GM19324 (cell line): ENCODE measurements around the gene SPAG16.
"Not testable (repeated sequence)": the region's sequence is repeated elsewhere in the genome, so short reads cannot be mapped to it uniquely, and the experiment has no call there.

ENCODE experiments used
- ATAC-seq: cut with Tn5 transposase; IDR thresholded peaks from one replicate; pipeline ENCODE4 v1.9.1; 2021; ENCODE audit warnings: mild to moderate bottlenecking, moderate library complexity; ENCODE audit not compliant: unreplicated experiment, low FRiP score

Gene SPAG16

DNA sequence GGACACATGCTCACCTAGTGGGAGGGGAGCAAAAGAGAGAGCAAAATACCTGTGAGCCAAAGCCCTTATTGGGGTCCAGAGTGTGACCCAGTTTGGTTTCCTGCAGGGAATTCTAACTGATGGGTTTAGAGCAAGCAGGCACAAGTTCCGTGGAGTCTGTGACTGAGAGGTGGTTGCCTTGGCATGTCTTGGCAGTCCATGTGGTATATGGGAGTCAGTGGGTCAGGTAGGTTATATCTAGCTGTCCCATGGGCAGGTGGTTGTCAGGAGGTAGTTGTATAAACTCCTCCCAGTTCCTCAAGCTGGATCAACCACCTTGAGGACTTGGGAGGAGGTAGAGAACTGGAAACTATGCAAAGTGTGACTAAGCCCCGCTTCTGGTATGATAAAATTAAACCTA is 673.8 kb downstream of the SPAG16 start:
- ATAC-seq, result no peak

DNA sequence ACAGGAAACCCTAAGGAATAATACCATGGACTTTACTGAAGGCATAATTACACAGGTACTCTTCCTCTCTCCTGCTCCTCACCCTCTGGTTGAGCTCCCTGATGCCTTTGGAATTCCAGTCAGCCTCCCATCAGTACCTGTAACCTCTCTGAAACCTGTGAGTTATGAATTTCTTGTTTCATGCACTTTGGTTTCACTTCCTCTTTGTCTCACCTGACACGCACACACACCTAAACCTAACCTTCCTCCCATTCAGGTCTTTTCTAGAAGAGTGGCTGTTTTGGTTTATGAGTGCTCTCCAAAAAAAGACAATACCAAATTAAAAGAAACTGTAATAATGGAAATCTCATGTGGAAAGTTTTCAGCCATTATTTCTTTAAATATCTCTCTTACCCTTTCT is 675.3 kb downstream of the SPAG16 start:
- no peak for ATAC-seq

DNA sequence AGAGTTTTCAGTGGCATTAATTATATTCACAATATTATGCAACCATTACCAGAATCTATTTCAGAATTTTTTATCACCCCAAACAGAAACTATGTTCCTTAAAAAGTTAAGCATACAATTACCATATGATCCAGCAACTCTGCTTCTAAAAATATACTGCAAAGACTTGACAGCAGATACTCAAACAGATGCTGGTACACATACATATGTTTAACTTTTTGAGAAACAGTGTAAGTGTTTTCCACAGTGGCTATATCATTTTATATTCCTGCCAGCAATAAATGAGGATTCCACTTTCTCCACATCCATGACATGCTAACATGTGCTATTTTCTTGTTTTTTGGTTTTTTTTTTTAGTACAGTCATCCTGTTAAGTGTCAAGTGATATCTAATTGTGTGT is 687.3 kb downstream of the SPAG16 start:
- no peak for ATAC-seq

DNA sequence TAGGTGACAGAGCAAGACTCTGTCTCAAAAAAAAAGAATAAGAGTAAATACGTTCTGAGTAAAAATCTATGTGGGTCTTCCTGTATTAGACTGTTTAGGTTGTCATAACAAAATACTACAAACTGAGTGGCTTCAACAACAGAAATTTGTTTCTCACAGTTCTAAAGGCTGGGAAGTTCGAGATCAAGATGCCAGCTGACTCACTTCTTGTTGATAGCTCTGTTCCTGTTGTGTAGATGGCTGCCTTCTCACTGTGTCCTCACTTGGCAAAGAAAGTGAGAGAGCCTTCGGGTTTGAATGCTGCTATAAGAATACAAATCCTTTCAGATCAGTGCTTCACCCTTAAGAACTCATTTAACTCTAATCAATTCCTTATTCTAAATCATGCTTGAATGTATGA is 696.6 kb downstream of the SPAG16 start:
- no peak for ATAC-seq

DNA sequence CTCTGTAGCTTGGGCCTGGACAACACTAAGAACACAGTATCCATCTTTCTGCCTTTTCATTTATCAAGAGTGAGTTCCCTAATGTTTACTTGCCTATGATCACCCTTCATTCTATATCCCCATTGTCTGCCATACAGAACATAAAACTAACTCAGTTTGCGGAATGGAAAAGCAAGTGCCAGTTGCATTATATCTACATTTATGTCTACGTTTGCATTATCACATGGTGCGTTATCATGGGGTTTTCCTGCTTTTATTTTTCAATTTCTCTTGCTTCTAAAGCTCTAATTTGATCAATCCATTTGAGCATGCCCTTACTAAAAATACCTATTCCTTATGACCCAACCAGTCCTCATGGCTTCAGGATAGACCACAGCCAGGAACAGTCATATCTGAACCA is 704.9 kb downstream of the SPAG16 start:
- no peak for ATAC-seq

DNA sequence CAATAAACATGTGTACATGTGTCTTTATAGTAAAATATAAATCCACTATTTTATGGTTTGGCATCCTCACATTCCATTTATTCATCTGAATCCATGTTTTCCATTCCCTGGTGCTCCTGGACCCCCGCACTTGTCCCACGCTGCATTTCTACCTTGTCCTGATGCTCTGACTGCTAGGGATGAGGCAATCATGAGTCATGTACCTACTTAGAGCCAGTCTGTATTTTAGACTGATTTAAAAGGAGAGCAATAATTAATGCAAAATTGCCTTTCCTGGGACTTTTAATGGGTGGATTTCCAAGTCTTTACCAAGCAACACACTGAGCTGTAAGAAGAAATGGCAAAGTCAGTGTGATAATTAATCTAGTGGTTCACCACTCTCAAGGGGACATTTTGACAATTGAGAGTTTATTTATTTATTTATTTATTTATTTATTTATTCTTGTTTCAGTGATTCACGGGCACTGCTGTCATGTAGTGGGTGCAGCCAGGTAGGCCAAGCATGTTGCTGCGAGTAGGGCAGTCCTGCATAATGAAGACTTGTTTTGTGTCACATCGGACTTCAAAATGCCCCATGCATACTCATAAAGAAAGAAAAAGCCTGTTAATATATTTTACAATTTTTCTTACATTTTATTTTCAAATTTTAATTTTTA is 707.3 kb downstream of the SPAG16 start:
- no peak for ATAC-seq

DNA sequence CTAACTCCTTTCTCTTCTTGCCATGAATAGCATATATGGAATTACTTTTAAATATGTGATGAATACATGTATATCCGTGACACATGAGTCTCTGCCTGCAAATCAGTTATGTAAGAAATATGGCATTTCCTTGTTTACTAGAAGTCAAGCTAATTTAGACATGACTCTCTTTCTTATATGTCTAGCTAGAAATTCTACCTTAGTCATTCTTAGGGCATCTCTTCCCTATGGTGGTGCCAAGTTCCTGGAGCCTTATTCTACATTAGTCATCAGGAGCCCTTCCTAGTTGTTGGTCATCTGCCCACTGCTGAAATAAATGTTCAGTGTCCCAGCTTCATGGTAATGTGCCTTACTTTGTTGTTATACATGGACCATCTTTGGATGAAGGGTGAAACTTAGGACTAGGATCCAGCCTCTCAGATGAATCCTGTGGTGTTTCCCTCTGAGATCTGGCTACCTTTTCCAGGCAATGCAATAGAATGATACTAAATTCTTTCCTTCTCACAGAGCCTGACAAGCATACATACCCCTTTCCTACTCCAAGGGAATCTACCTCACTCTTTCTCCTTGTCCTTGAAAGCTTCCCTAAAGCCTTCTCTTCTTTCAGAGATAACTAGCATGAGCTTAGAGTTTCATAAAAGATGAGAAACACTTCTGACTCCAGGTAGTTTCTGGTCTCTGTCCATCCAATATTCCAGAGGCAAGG is 711.3 kb downstream of the SPAG16 start:
- ATAC-seq, result no peak

DNA sequence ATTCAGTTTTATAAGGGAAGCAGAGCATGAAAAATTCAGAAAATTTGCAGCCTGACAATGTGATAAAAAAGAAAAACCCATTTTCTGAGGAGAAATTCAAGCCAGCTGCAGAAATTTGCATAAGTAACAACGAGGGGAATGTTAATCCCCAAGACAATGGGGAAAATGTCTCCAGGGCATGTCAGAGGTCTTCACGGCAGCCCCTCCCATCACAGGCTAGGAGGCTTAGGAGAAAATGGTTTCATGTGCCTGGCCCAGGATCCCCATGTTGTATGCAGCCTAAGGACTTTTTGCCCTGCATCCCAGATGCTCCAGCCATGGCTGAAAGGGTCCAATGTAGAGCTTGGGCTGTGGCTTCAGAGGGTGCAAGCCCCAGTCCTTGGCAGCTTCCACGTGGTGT is 714.7 kb downstream of the SPAG16 start:
- not testable (repeated sequence) for ATAC-seq

DNA sequence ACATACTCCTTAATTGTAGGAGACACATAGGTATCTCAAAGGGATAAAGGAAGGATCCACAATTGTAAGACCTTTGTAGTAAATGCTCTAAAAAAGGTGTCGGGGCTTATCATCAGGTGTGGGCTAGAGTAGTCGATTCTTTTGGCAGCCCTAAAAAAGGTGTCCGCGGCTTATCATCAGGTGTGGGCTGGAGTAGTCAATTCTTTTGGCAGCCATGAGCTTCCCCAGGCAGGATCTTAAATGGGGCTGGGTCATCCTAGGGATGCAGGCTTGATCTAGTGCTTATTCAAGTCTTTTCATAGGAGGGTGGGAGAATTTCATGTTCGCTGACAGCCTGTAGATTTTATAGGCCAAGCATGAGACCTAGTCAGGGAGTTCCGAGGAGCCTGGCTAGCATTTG is 720.2 kb downstream of the SPAG16 start:
- ATAC-seq, result no peak

DNA sequence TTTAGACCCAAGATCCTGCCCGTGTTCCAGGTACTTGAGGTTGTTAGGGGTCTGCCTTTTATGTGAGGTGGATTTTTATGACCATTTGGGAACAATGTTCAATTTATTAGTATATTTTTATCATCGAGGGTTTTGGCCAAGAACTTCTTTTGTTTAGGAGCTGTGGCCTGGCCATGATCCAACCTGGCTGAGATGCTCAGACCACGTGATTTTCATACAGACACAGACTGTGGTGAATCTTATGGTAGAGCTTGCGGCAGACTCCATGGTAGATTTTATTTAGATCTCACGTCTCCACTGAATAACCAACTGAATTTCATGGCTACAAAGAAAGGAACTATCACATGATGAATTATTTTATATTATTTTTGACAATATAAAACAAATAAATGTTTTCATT is 721.1 kb downstream of the SPAG16 start:
- ATAC-seq, result no peak

DNA sequence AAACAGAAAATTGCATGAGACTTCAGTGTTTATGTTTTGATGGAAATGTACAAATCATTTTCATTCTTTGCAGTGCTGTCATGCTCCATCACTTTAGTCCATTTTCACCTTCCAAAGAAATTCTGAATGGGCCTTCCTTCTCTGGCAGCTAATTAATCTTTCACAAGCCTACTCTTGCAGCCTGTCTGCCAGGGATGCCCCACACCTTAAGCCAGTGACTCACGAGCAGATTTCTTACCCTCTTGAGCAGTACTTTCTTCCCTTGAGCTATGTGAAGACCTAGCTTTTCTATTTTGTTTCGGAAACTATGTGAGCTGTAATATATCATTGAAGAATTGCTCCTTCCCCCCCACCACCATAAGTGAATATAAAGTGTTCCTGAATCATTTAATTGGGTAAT is 722.3 kb downstream of the SPAG16 start:
- no peak for ATAC-seq

DNA sequence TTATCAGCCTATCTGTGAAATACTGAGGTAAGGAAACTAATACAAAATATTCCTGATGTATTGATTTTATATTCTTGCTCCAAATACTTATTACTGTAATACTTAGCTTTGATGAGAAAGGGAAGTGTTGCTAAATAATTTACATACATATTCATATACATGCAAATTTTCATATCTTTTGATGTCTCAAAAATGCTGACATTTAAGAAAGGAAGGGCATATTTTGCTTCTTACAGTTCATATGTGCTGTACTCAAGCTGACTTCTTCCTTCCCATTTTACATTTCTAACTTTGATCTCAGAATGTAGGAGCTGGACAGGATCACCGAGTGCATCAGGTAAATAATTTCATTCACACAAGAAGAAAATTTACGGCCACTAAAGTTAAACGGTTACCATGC is 727.4 kb downstream of the SPAG16 start:
- ATAC-seq, result no peak

DNA sequence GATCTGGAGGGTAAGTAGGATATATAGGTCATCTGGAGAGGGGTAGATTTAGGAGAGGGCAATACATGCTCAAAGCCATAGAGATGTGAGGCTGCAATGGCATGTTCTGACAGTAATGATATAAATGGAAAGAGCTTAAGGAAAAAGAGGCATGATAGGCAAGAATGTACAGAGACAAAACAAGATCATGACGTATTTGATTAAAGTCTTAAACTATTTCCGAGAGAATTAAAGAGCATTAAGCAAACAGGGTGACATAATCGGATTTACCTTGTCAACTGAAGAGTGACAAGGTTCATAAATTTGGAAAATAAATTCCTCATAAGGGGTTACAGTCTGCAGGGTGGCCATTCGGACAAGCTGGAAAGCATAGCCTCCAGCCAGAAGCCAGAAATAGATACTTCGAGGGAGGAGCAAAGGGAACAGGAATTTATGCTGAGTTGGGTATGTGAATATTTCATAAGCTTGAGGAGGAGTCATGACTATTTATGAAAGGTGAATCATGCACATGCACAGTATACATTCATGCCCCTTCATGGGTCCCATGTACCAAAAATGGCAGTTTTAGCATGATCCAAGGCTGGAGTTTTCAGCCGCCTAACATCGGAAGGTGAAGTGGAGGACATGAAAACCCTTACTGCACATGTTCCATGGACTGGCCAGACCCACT is 730.4 kb downstream of the SPAG16 start:
- ATAC-seq, result no peak

DNA sequence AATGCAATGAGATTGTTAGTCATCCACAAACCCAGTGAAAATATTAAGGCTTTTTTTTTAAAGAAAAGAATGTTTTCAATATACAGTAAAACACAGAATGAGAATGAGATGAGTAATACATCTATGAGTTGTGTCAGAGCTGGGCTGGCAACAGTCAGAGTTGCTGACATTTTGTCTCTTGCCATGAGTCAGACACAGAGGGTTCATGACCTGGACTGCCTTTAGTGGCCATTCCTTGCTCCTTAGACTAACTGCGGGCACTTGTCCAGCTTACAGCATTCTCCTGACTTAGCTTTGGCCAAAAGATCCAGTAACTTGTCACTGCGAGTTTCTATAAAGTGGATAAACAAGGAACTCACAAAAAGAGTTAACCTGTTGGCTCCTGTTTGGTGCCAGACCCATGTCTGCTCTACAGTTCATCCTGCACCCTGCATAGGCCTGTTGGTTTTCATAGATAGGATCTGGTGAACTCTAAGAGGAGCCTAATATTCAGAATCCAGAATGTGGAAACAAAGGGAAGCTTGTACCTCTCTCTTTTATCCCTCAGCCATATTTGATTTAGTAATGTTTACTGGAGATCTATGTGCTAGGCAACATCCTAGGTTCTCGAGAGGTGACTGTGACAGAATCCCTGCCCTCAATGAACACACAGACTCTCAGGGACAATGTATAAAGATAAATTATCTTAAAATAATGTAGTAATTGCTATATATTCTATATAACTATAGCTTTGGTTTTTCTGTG is 735.1 kb downstream of the SPAG16 start:
- no peak for ATAC-seq

DNA sequence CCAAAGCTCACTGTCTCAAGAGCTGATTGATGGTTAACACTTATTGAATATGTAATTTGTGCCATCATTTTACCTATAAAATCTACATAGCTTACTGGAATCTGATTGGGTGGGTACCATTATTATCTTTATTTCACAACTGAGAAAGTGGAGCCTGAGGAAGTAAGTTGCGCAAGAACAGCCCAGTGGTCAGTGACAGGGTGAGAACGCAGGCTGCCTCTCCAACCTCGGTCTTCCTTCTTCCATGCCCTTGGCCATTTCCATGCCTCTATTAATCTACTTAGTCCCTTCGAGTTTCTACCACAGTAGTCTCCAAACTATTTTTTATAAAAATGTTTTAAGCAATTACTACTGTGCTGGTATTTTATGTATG is 735.7 kb downstream of the SPAG16 start:
- no peak for ATAC-seq

DNA sequence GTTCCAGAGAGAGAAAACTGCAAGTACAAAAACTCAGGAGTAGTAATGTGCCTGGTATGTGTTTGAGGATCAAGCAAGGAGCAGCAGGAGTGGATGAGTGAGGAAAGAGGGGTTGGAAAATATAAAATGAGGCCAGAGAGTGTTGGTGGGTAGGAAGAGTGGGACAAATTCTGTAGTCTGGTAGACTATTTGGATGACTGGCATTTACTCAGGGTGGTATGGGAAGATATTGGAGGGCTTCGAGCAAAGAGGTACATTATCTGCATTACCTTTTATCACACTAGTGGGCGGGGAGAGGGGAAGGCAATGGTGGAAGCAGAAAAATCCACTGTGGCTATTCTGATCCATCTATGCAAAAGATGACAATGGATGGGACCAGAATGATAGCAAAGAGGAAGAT is 744.9 kb downstream of the SPAG16 start:
- ATAC-seq, result no peak

DNA sequence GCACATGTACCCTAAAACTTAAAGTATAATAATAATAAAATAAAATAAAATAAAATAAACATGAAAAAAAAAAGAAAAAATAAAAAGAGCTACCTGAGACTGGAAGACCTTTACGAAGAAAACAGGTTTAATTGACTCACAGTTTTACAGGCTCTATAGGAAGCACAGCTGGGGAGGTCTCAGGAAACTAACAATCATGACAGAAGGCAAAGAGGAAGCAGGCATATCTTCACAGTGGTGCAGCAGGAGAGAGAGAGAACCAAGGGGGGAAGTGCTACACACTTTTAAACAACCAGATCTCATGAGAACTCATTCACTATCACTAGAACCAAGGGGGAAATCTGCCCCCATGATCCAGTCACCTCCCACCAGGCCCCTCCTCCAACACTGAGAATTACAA is 747.3 kb downstream of the SPAG16 start:
- ATAC-seq, result no peak

DNA sequence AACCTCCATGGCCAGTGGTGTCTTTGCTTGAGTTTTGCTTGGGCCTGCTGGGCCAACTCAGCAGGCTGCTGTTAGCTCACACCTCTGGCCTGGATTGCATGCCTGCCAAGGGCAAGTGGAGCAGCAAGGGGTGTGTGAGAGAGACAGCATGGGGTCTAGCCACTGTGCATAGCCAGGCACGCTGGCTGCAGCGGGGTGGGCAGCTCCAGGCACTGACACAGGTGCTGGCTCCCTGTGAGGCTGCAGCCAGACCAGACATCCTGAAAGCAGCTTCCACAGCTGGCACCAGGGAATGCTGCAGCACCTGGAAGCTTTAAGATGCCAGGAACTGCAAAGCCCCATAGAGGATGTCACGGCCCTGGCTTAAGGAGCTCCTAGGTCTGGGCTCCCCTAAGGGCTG is 750.2 kb downstream of the SPAG16 start:
- no peak for ATAC-seq

DNA sequence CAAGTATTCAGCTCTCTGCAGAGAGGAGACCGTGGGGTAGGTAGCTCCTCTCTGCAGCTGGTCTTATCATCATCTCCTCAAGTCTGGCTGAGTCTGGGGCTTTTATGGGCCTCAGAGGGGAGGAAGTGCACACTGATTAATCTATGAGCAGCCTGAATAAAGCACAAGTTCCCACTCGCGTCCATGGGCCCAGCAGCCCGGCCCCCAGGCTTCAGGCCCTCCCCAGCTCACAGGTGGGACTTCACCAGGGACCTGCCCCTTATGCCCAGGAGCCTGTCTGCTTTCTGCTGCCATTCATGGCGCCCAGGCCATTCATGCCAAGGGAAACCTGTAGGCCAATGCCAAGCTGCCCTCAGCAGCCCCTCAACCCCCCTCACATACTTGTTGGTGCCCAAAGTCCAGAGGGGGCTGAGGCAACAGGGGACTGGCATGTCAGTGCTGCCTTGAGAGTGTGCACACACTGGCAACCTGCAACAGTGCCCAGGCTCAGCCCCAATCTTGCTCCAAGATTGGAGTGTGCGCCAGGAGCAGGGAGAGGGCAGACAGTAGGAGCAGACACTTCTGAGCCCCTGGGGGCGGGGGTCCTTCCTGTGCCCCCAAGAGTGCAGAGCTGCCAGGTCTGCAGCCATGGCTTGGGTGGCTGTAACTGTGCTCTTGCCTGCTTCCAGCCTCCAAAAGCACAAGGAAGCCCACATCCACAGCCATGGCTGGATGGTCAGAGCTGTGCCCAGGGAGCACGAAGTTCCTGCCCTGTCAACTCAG is 751.0 kb downstream of the SPAG16 start:
- ATAC-seq, result no peak

DNA sequence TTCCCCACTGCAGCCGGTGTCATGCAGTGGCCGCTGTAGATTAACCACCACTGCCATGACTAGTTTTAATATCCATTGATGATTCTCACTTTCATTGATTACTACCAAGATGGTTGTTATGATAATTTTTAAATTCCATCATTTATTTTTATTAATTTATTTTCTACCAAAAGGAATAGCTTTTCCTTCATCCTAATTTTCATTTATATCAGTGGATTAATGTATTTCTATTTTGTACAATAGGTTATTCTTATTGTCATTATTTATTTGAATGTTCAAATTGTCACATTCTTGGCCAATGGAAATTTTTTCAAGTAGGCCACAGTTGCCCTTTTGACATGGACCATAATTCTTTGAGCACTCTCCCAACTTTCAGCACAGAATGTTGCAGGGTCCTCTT is 751.7 kb downstream of the SPAG16 start:
- ATAC-seq, result no peak

DNA sequence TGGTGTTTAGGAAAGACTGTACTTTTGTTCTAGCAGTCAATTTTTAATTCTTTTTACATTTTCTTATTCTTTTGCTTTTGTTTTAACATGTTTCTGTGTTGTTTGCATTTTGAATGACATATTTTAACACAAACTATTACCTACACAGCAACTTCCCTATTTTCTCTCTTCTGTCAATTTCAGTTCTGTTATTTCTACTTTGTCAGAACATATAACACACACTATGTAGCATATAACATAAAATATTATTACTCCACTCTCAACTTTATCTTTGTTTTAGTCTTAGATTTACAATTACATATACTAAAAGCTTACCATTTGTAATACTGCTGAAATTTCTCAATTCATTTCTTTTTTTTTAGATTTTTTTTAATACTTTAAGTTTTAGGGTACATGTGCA is 753.9 kb downstream of the SPAG16 start:
- ATAC-seq, result no peak
